K562 (cell line): ENCODE measurements around the gene SALL3. TPM values are rescaled to one million over a fixed set of nuclear protein-coding genes. Genes with fewer than 3 reads are reported as not detected.
A peak's percentile ranks its signal among the peaks of the same experiment; 100 is the strongest.

Source experiments
- ATAC-seq: fragments of 200-7000 bp; cut with Tn5 transposase; 3 replicates; pipeline ENCODE4 v1.9.1; 2020; ENCODE audit warnings: moderate library complexity
- BruUV-seq: library from RNA; stranded (reverse); fragments of 400-500 nt; replicated peaks from 2 replicates; lab custom pipeline; 2021; lab: Mats Ljungman, UMichigan
- CTCF ChIA-PET: fragments of 300-600 bp; formaldehyde crosslinking; extraction: SDS; loops from one replicate; lab custom pipeline; 2021; ENCODE audit warnings: low intra/inter-chr PET ratio; lab: Yijun Ruan, JAX
- POLR2A ChIA-PET: fragments of 300-600, 350-650 bp; sonication (Branson Sonifier 250); formaldehyde crosslinking; extraction: SDS; loops from one replicate; lab custom pipeline; 2021; ENCODE audit warnings: antibody characterized with exemption, inconsistent platforms; lab: Yijun Ruan, JAX
- DNase-seq, 4 experiments: peaks; one replicate each; pipeline versions ENCODE4 v3.0.0 to v3.0.0-alpha.2; 2011 to 2018; ENCODE audit warnings: low spot score in 3 of 4, mixed read lengths in 3 of 4; ENCODE audit errors: extremely low read depth in 1 of 4
- FAIRE-seq: peaks from 2 replicates; lab custom pipeline; 2011; peaks lifted over from hg19 to GRCh38; lab: Jason Lieb, UNC
- H2AFZ ChIP-seq: 2 replicates; pipeline ENCODE4 v1.6.0; 2011; ENCODE audit warnings: low read depth, low read length, control low read depth, inconsistent platforms
- H3K27ac ChIP-seq: fragments of 200-600 bp; 3 replicates; pipeline ENCODE4 v1.8.0; 2011; ENCODE audit warnings: low read depth, mild to moderate bottlenecking, control low read depth, inconsistent platforms, low read length, moderate library complexity, mixed read lengths; ENCODE audit errors: extremely low read depth
- H3K27me3 ChIP-seq, 2 experiments: fragments of 300-600 bp in 1 of 2; 2 replicates in 1 of 2; 3 replicates in 1 of 2; pipeline versions ENCODE4 v1.6.0 to v1.8.0; 2011; ENCODE audit warnings: inconsistent platforms in 2 of 2, low read length in 2 of 2, mild to moderate bottlenecking in 1 of 2, mixed read lengths in 1 of 2, moderate library complexity in 1 of 2; ENCODE audit not compliant: control insufficient read depth in 2 of 2, insufficient read depth in 2 of 2
- H3K36me3 ChIP-seq: fragments of 300-600 bp; 3 replicates; pipeline ENCODE4 v1.8.0; 2011; ENCODE audit warnings: mild to moderate bottlenecking, low read length, inconsistent platforms; ENCODE audit not compliant: control insufficient read depth, insufficient read depth
- H3K4me1 ChIP-seq, 2 experiments: fragments of 200-600 bp in 1 of 2; replicated peaks in 1 of 2; 2 replicates in 1 of 2; 3 replicates in 1 of 2; pipeline versions ENCODE4 v1.5.1 to v1.8.0; 2011; ENCODE audit warnings: inconsistent platforms in 2 of 2, low read length in 2 of 2, mild to moderate bottlenecking in 1 of 2, mixed read lengths in 1 of 2, moderate library complexity in 1 of 2; ENCODE audit not compliant: control insufficient read depth in 2 of 2, insufficient read depth in 2 of 2
- H3K4me2 ChIP-seq: 2 replicates; pipeline ENCODE4 v1.6.1; 2011; ENCODE audit warnings: low read length, control low read depth, inconsistent platforms, mixed read lengths; ENCODE audit not compliant: insufficient read depth
- H3K4me3 ChIP-seq: fragments of 200-600 bp; sonication (generic), shearing (Covaris generic); 2 replicates; pipeline ENCODE4 v1.5.1; 2016; ENCODE audit warnings: control low read depth, inconsistent platforms
- H3K79me2 ChIP-seq: fragments of 200-600 bp; 3 replicates; pipeline ENCODE4 v1.8.0; 2011; ENCODE audit warnings: low read length, inconsistent platforms; ENCODE audit not compliant: control insufficient read depth, insufficient read depth
- H3K9ac ChIP-seq, 2 experiments: 2 replicates each; pipeline versions ENCODE4 v1.6.0 to v1.6.1; 2011; ENCODE audit warnings: low read depth in 2 of 2, low read length in 2 of 2, control low read depth in 1 of 2, inconsistent platforms in 1 of 2, mild to moderate bottlenecking in 1 of 2, mixed read lengths in 1 of 2; ENCODE audit not compliant: insufficient read depth in 1 of 2
- H3K9me1 ChIP-seq: one replicate; pipeline ENCODE4 v1.6.0; 2011; ENCODE audit warnings: inconsistent platforms, mild to moderate bottlenecking, low read length, moderate library complexity; ENCODE audit not compliant: control insufficient read depth, insufficient read depth
- H3K9me3 ChIP-seq: replicated peaks from 2 replicates; pipeline ENCODE4 v1.5.1; 2011; ENCODE audit warnings: low read depth, low read length, inconsistent platforms; ENCODE audit not compliant: control insufficient read depth, insufficient read depth
- H4K20me1 ChIP-seq: replicated peaks from 2 replicates; pipeline ENCODE4 v1.6.1; 2011; ENCODE audit warnings: low read length, inconsistent platforms, mixed read lengths; ENCODE audit not compliant: control insufficient read depth, insufficient read depth
- CC2D1A ChIP-seq: fragments of 450-650 bp; IDR thresholded peaks from 2 replicates; pipeline ENCODE4 v1.6.1; 2017; ENCODE audit warnings: mild to moderate bottlenecking
- CTCFL ChIP-seq: IDR thresholded peaks from 2 replicates; pipeline ENCODE4 v1.6.1; 2011; ENCODE audit warnings: borderline replicate concordance, low read depth, mild to moderate bottlenecking, moderate library complexity, low read length; ENCODE audit not compliant: insufficient read depth, poor library complexity, severe bottlenecking
- ILK ChIP-seq: fragments of 450-650 bp; IDR thresholded peaks from 2 replicates; pipeline ENCODE4 v1.6.1; 2016; ENCODE audit warnings: missing genetic modification characterization, low read depth, mild to moderate bottlenecking, missing compliant biosample characterization, moderate library complexity, borderline replicate concordance
- NFIX ChIP-seq: fragments of 250-450 bp; sonication (Bioruptor Pico); IDR thresholded peaks from 2 replicates; pipeline ENCODE4 v1.4.0; 2020; ENCODE audit warnings: low read depth, mild to moderate bottlenecking, moderate library complexity
- ZNF263 ChIP-seq: sonication (generic); formaldehyde crosslinking; IDR thresholded peaks from 2 replicates; pipeline ENCODE4 v1.8.0; 2022; ENCODE audit warnings: mild to moderate bottlenecking, missing genetic modification reagents, borderline replicate concordance
- ZNF436 ChIP-seq: fragments of 250-450, 450-650 bp; sonication (Bioruptor Pico); formaldehyde crosslinking; IDR thresholded peaks from 2 replicates; pipeline ENCODE4 v1.7.0; 2020; ENCODE audit warnings: mild to moderate bottlenecking
- WGBS: fragments of 100-300 bp; shearing (Covaris generic); methylation state at CpG from one replicate; pipeline ENCODE4 v1.1.6; 2016; ENCODE audit warnings: low coverage, mixed read lengths; ENCODE audit not compliant: insufficient coverage; ENCODE audit errors: missing lambda C conversion rate; 5-methylcytosine and 5-hydroxymethylcytosine counted together
- in situ Hi-C: fragments of 300-500 bp; cut with MboI; formaldehyde crosslinking; loops from 4 replicates; pipeline ENCODE4 v1.15.0; 2018; ENCODE audit warnings: inconsistent platforms, mixed read lengths
- intact Hi-C: fragments of 100-400 bp; cut with micrococcal nuclease; formaldehyde crosslinking; loops from 2 replicates; pipeline ENCODE4 v1.14.2; 2022
- polyA plus RNA-seq, 8 experiments: library from polyadenylated mRNA; depleted of rRNA in 4 of 8; stranded (reverse) in 5 of 8; unstranded in 3 of 8; fragments of >200 nt; fragmentation: Nextera tagmentation in 2 of 8; fragmentation: Illumina TruSeq in 1 of 8; extraction: Ambion mirVana in 2 of 8; extraction: Trizol in 1 of 8; gene quantifications; 2 replicates each; pipeline versions ENCODE4 v1.2.1 to v1.2.3, GENCODE V29; 2011 to 2014; ENCODE audit warnings: inconsistent platforms in 1 of 8, missing spikeins in 1 of 8
- total RNA-seq, 7 experiments: library from RNA; depleted of rRNA in 6 of 7; stranded (reverse); fragments of >200 nt in 6 of 7; fragmentation: Illumina TruSeq in 2 of 7; extraction: Trizol in 2 of 7; gene quantifications; 2 replicates each; pipeline versions ENCODE4 v1.2.1 to v1.2.3, GENCODE V29; 2011 to 2021; ENCODE audit warnings: low replicate concordance in 1 of 7
- TF ChIP-seq, protein P1 (sequence below): fragments of 450-650 bp; IDR thresholded peaks from 2 replicates; pipeline ENCODE4 v1.6.1; 2016; ENCODE audit warnings: low read depth, mild to moderate bottlenecking, moderate library complexity

The SALL3 gene
- total and polyA plus RNA-seq, 9 of the 15 experiments (the other 6 are each of a cell fraction or from before 2014, with no cell fraction given): not detected

DNA sequence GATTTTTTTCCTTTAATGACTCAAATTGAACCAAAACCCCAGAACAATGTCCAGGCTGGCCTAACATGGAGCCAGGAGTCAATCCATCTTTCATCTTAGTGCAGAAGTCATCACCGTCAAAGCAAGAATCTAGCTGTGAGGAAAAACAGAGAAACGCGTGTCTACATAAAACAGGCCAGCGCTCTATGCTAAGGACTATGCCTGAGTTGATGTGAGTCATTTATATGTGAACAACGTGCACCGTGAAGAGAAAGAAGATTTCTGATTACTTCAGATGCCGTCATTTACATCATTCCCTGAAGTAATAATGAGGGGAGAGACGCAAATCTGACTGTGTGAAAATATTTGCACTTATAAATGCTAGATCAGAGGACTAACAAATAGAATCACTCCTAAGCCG, 34.0 kb upstream of the SALL3 start:
- no TSS peak for BruUV-seq
- ChIA-PET POLR2A (no interaction called here), CTCF (no interaction called here)
- Histone ChIP-seq H3K9me1 (no peaks in the 10 kb centered on the region), H3K9me3 (no peaks in the 10 kb centered on the region), H4K20me1 (no peaks in the 10 kb centered on the region), H3K9ac (no peak overlapping the region), H3K36me3 (no peaks in the 10 kb centered on the region), H3K27ac (no peak overlapping the region), H3K27me3 (peaks cover 3 to 38% of the 10 kb centered on the region in 2 experiments; a peak in 3 of 5 replicates), H3K4me1 (no peaks in the 10 kb centered on the region), H3K4me3 (no peak overlapping the region), H2AFZ (no peak overlapping the region), H3K79me2 (no peaks in the 10 kb centered on the region), H3K4me2 (no peak overlapping the region)
- ATAC-seq (no peak), FAIRE-seq (no peak), DNase-seq (no peak)
- in situ Hi-C loops: no loop called here
- TF ChIP-seq CC2D1A (no peak), CTCFL (no peak)
- WGBS: 3% methylated on average over 8 of the region's 9 CpGs
- intact Hi-C loops: no loop called here

GRCh38 chr18:78947291-78947690, 32.3 kb upstream of the SALL3 start:
- H4K20me1 ChIP-seq: no peaks in the 10 kb centered on the region
- peaks cover 3 to 36% of the 10 kb centered on the region in 2 experiments; a peak in 3 of 5 replicates for H3K27me3 ChIP-seq
- ChIA-PET CTCF (no interaction called here), POLR2A (no interaction called here)
- TF ChIP-seq ILK (tag): no peak
- no peak for TF ChIP-seq ZNF436 (CRISPR knock-in tag)
- TF ChIP-seq NFIX (CRISPR knock-in tag): no peak
- TF ChIP-seq ZNF263 (CRISPR knock-in tag): 0 out of 2 replicates have a peak, but pooled peaks have one; percentile 31
- TF ChIP-seq, protein P1, sequence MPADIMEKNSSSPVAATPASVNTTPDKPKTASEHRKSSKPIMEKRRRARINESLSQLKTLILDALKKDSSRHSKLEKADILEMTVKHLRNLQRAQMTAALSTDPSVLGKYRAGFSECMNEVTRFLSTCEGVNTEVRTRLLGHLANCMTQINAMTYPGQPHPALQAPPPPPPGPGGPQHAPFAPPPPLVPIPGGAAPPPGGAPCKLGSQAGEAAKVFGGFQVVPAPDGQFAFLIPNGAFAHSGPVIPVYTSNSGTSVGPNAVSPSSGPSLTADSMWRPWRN: no peak
- H2AFZ ChIP-seq: no peak overlapping the region
- H3K36me3 ChIP-seq: no peaks in the 10 kb centered on the region
- no peaks in the 10 kb centered on the region for H3K9me3 ChIP-seq
- H3K9ac ChIP-seq: no peak overlapping the region
- DNase-seq (no peak), FAIRE-seq (no peak), ATAC-seq (no peak)
- no peaks in the 10 kb centered on the region for H3K9me1 ChIP-seq
- H3K4me3 ChIP-seq: no peak overlapping the region
- H3K79me2 ChIP-seq: no peaks in the 10 kb centered on the region
- no peaks in the 10 kb centered on the region for H3K4me1 ChIP-seq
- H3K4me2 ChIP-seq: no peak overlapping the region
- no TSS peak for BruUV-seq
- no peak overlapping the region for H3K27ac ChIP-seq
- in situ Hi-C loops (no loop called here), intact Hi-C loops (no loop called here)
- 0% methylated on average over 15 of the region's 15 CpGs for WGBS
